ENCODE data around the gene KCNQ1. TPM values are rescaled to one million over a fixed set of nuclear protein-coding genes. Genes with fewer than 3 reads are reported as not detected.

KCNQ1 gene
- total and polyA plus RNA-seq, 9 of the 15 experiments (the other 6 are each of a cell fraction or from before 2014, with no cell fraction given) = 0.44 TPM; not detected in 8

DNA sequence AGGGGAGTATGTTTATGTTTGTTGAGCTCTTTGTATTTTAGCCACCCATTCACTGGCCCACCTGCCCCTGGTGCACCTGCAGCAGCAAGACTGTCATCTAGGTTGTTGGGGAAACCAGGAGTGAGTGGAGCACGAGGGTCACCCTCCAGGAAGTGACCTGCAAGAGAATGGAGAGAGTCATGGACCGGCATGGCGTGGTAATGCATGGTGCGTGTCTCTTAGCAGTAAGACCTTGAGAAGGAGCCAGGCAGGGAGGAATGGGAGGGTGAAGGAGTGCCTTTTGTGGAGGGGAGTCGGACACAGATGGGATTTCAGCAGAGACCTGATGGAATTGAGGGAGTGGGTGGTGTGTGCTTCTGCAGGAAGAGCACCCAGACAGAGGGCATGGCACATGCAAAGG, 37.9 kb downstream of the KCNQ1 start:
- no TSS peak for BruUV-seq (replicated peaks)
- in situ Hi-C loops (cut with MboI) (no loop called here), intact Hi-C loops (cut with micrococcal nuclease) (no loop called here)
- POLR2A ChIA-PET = interaction anchor here (0.6 kb wide), 1 partner anchor 22 kb away, joined by 3 read pairs; no protein-coding TSS in a partner anchor
- Histone ChIP-seq H3K36me3 (ENCODE audit: control insufficient read depth, insufficient read depth, low read length) (no peaks in the 10 kb centered on the region), H3K9me3 (replicated peaks; ENCODE audit: control insufficient read depth, insufficient read depth, low read depth, low read length) (no peaks in the 10 kb centered on the region), H3K4me2 (ENCODE audit: insufficient read depth, low read length) (no peak overlapping the region), H2AFZ (ENCODE audit: low read depth, low read length) (no peak overlapping the region), H3K9me1 (ENCODE audit: control insufficient read depth, insufficient read depth, low read length) (no peaks in the 10 kb centered on the region), H3K79me2 (ENCODE audit: control insufficient read depth, insufficient read depth, low read length) (no peaks in the 10 kb centered on the region), H3K27me3 (ENCODE audit: control insufficient read depth in 2 of 2, insufficient read depth in 2 of 2, low read length in 2 of 2) (peaks cover 4 to 31% of the 10 kb centered on the region in 2 experiments; a peak in 4 of 5 replicates), H4K20me1 (replicated peaks; ENCODE audit: control insufficient read depth, insufficient read depth, low read length) (no peaks in the 10 kb centered on the region), H3K4me1 (replicated peaks in 1 of 2; ENCODE audit: control insufficient read depth in 2 of 2, insufficient read depth in 2 of 2, low read length in 2 of 2) (no peaks in the 10 kb centered on the region), H3K27ac (ENCODE audit: extremely low read depth, low read depth, low read length) (no peak overlapping the region), H3K4me3 (no peak overlapping the region), H3K9ac (ENCODE audit: insufficient read depth in 1 of 2, low read depth in 2 of 2, low read length in 2 of 2) (no peak overlapping the region)
- DNase-seq (ENCODE audit: extremely low read depth in 1 of 4, low spot score in 3 of 4) = no peak
- WGBS (ENCODE audit: insufficient coverage, low coverage, missing lambda C conversion rate) = 2% methylated on average over 5 of the region's 5 CpGs
- TF ChIP-seq MTA2 (IDR thresholded peaks at IDR 0.05; ENCODE audit: low read depth) (no peak), PRMT5 (CRISPR knock-in tag; IDR thresholded peaks at IDR 0.05) (no peak), POLR2G (IDR thresholded peaks at IDR 0.05; ENCODE audit: low read depth, low read length) (no peak), NR2C2 (CRISPR knock-in tag; IDR thresholded peaks at IDR 0.05) (no peak), NR2C2 (tag; IDR thresholded peaks at IDR 0.05) (no peak), MAZ (CRISPR knock-in tag; conservative IDR thresholded peaks at IDR 0.05 in 1 of 2, IDR thresholded peaks at IDR 0.05 in 1 of 2) (no peak), ZNF124 (CRISPR knock-in tag; IDR thresholded peaks at IDR 0.05) (no peak), DNMT1 (IDR thresholded peaks at IDR 0.05) (no peak), CEBPB (tag; IDR thresholded peaks at IDR 0.05) (no peak), CBX2 (IDR thresholded peaks at IDR 0.05; ENCODE audit: insufficient read depth, low read length, poor library complexity, severe bottlenecking) (no peak), RBM25 (IDR thresholded peaks at IDR 0.05; ENCODE audit: low read depth, low read length, severe bottlenecking) (no peak), ZNF583 (CRISPR knock-in tag; IDR thresholded peaks at IDR 0.05) (no peak), NR3C1 (CRISPR knock-in tag; IDR thresholded peaks at IDR 0.05) (no peak), NUFIP1 (IDR thresholded peaks at IDR 0.05; ENCODE audit: partially characterized antibody) (no peak)
- TF ChIP-seq, protein P1, sequence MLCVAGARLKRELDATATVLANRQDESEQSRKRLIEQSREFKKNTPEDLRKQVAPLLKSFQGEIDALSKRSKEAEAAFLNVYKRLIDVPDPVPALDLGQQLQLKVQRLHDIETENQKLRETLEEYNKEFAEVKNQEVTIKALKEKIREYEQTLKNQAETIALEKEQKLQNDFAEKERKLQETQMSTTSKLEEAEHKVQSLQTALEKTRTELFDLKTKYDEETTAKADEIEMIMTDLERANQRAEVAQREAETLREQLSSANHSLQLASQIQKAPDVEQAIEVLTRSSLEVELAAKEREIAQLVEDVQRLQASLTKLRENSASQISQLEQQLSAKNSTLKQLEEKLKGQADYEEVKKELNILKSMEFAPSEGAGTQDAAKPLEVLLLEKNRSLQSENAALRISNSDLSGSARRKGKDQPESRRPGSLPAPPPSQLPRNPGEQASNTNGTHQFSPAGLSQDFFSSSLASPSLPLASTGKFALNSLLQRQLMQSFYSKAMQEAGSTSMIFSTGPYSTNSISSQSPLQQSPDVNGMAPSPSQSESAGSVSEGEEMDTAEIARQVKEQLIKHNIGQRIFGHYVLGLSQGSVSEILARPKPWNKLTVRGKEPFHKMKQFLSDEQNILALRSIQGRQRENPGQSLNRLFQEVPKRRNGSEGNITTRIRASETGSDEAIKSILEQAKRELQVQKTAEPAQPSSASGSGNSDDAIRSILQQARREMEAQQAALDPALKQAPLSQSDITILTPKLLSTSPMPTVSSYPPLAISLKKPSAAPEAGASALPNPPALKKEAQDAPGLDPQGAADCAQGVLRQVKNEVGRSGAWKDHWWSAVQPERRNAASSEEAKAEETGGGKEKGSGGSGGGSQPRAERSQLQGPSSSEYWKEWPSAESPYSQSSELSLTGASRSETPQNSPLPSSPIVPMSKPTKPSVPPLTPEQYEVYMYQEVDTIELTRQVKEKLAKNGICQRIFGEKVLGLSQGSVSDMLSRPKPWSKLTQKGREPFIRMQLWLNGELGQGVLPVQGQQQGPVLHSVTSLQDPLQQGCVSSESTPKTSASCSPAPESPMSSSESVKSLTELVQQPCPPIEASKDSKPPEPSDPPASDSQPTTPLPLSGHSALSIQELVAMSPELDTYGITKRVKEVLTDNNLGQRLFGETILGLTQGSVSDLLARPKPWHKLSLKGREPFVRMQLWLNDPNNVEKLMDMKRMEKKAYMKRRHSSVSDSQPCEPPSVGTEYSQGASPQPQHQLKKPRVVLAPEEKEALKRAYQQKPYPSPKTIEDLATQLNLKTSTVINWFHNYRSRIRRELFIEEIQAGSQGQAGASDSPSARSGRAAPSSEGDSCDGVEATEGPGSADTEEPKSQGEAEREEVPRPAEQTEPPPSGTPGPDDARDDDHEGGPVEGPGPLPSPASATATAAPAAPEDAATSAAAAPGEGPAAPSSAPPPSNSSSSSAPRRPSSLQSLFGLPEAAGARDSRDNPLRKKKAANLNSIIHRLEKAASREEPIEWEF (CRISPR knock-in tag; IDR thresholded peaks at IDR 0.05) = no peak
- TF ChIP-seq, protein P2, sequence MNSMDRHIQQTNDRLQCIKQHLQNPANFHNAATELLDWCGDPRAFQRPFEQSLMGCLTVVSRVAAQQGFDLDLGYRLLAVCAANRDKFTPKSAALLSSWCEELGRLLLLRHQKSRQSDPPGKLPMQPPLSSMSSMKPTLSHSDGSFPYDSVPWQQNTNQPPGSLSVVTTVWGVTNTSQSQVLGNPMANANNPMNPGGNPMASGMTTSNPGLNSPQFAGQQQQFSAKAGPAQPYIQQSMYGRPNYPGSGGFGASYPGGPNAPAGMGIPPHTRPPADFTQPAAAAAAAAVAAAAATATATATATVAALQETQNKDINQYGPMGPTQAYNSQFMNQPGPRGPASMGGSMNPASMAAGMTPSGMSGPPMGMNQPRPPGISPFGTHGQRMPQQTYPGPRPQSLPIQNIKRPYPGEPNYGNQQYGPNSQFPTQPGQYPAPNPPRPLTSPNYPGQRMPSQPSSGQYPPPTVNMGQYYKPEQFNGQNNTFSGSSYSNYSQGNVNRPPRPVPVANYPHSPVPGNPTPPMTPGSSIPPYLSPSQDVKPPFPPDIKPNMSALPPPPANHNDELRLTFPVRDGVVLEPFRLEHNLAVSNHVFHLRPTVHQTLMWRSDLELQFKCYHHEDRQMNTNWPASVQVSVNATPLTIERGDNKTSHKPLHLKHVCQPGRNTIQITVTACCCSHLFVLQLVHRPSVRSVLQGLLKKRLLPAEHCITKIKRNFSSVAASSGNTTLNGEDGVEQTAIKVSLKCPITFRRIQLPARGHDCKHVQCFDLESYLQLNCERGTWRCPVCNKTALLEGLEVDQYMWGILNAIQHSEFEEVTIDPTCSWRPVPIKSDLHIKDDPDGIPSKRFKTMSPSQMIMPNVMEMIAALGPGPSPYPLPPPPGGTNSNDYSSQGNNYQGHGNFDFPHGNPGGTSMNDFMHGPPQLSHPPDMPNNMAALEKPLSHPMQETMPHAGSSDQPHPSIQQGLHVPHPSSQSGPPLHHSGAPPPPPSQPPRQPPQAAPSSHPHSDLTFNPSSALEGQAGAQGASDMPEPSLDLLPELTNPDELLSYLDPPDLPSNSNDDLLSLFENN (IDR thresholded peaks at IDR 0.05; ENCODE audit: low read depth in 2 of 2, low read length in 2 of 2) = no peak
- ATAC-seq = no peak
- CTCF ChIA-PET (ENCODE audit: low intra/inter-chr PET ratio) = no interaction called here
- no peak for FAIRE-seq
